ENCODE results near the gene MDGA2. TPM values are rescaled to one million over a fixed set of nuclear protein-coding genes. Genes with fewer than 3 reads are reported as not detected.

Gene MDGA2
- total and polyA plus RNA-seq, 2 of the 4 experiments (the other 2 are of a cell fraction): 0.02 TPM; not detected in 1

GRCh38 chr14:47567273-47567672 is 108.1 kb downstream of the MDGA2 start:
- Histone ChIP-seq H3K23ac (ENCODE audit: low read depth, low read length) (no peak overlapping the region), H4K20me1 (ENCODE audit: insufficient read depth, low read length) (no peaks in the 10 kb centered on the region), H3K4me1 (ENCODE audit: control insufficient read depth, insufficient read depth, low read length) (no peaks in the 10 kb centered on the region), H2BK120ac (ENCODE audit: low read depth, low read length) (no peak overlapping the region), H3K4ac (ENCODE audit: low read depth, low read length) (no peak overlapping the region), H2AFZ (replicated peaks; ENCODE audit: low read length, poor library complexity) (no peak overlapping the region), H4K5ac (ENCODE audit: low read depth, low read length) (no peak overlapping the region), H3K9ac (ENCODE audit: low read depth, low read length) (no peak overlapping the region), H3K18ac (ENCODE audit: low read depth, low read length) (no peak overlapping the region), H4K8ac (ENCODE audit: low read depth in 2 of 2, low read length in 2 of 2) (no peak overlapping the region), H3K9me1 (ENCODE audit: insufficient read depth, low read length) (no peaks in the 10 kb centered on the region), H3K4me3 (ENCODE audit: insufficient read depth, low read depth, low read length) (no peak overlapping the region), H2BK5ac (ENCODE audit: low read depth, low read length, poor library complexity, severe bottlenecking) (no peak overlapping the region), H4K91ac (ENCODE audit: insufficient read depth, low read depth, low read length) (no peak overlapping the region), H3K27me3 (ENCODE audit: control insufficient read depth, insufficient read depth, low read length) (no peaks in the 10 kb centered on the region), H2AK9ac (replicated peaks; ENCODE audit: low read depth, low read length, poor library complexity) (no peak overlapping the region), H2BK20ac (ENCODE audit: low read depth, low read length) (no peak overlapping the region), H3K9me3 (ENCODE audit: control insufficient read depth, insufficient read depth, low read length) (peaks cover 14% of the 10 kb centered on the region; the same call in 1 of the 2 replicates), H2AK5ac (ENCODE audit: low read depth, low read length) (no peak overlapping the region), H3K36me3 (ENCODE audit: control insufficient read depth, insufficient read depth, low read length) (no peaks in the 10 kb centered on the region), H3K4me2 (ENCODE audit: low read depth, low read length) (no peak overlapping the region), H3K79me1 (ENCODE audit: low read depth in 1 of 2, low read length in 2 of 2) (no peaks in the 10 kb centered on the region), H2BK15ac (ENCODE audit: low read depth, low read length) (no peak overlapping the region), H3K14ac (replicated peaks; ENCODE audit: low read depth, low read length) (no peak overlapping the region), H3K56ac (ENCODE audit: extremely low read depth, insufficient read depth, low read length) (no peak overlapping the region), H3K27ac (ENCODE audit: insufficient read depth, low read length) (no peak overlapping the region)
- dilution Hi-C loops (cut with HindIII; ENCODE audit: low sequenced_read_pairs, unreplicated experiment): no loop called here
- TF ChIP-seq MXI1 (IDR thresholded peaks at IDR 0.05; ENCODE audit: borderline replicate concordance, low read depth, low read length): no peak
- no peak for TF ChIP-seq RFX5 (IDR thresholded peaks at IDR 0.05; ENCODE audit: low read depth, low read length)
- no peak for TF ChIP-seq ELK1 (IDR thresholded peaks at IDR 0.05; ENCODE audit: borderline replicate concordance, low read depth, low read length)
- TF ChIP-seq RAD21 (IDR thresholded peaks at IDR 0.05; ENCODE audit: low read length): no peak
- TF ChIP-seq CEBPB (IDR thresholded peaks at IDR 0.05; ENCODE audit: low read depth, low read length): no peak
- TF ChIP-seq CHD1 (IDR thresholded peaks at IDR 0.05; ENCODE audit: low read depth, low read length): no peak
- no peak for TF ChIP-seq RCOR1 (IDR thresholded peaks at IDR 0.05; ENCODE audit: insufficient replicate concordance, low read length)
- no peak for TF ChIP-seq POLR2A (IDR thresholded peaks at IDR 0.05; ENCODE audit: low read depth, low read length)
- TF ChIP-seq FOS (IDR thresholded peaks at IDR 0.05; ENCODE audit: low read depth, low read length): no peak
- no peak for TF ChIP-seq NFE2L2 (IDR thresholded peaks at IDR 0.05; ENCODE audit: low read depth, low read length)
- TF ChIP-seq USF2 (IDR thresholded peaks at IDR 0.05; ENCODE audit: low read depth, low read length): no peak
- BruUV-seq (replicated peaks): no TSS peak
- DNase-seq (no peak), ATAC-seq (ENCODE audit: low read depth) (no peak)
- intact Hi-C loops (cut with micrococcal nuclease): no loop called here
- ChIA-PET POLR2A (ENCODE audit: unreplicated experiment) (no interaction called here), CTCF (no interaction called here)
- in situ Hi-C loops (cut with MboI; ENCODE audit: low sequenced_read_pairs): no loop called here

Data from IMR-90 (cell line).